Measurements from ENCODE around the gene ARHGAP6.

The ARHGAP6 gene

GRCh38 chrX:11408783-11409182 is 256.9 kb downstream of the ARHGAP6 start:
- no peak for DNase-seq (ENCODE audit: low read depth, low spot score)
- no peak overlapping the region for H3K27ac ChIP-seq

GRCh38 chrX:11408109-11408405 is 257.7 kb downstream of the ARHGAP6 start:
- no peak for DNase-seq (ENCODE audit: low read depth, low spot score)
- H3K27ac ChIP-seq, result peak overlapping the region; percentile 32

GRCh38 chrX:11407331-11408108 is 258.2 kb downstream of the ARHGAP6 start:
- peak overlapping the region; percentile 32 for H3K27ac ChIP-seq
- no peak for DNase-seq (ENCODE audit: low read depth, low spot score)

GRCh38 chrX:11406109-11406765 is 259.5 kb downstream of the ARHGAP6 start:
- DNase-seq (ENCODE audit: low read depth, low spot score), result no peak
- H3K27ac ChIP-seq, result no peak overlapping the region

- no peak for DNase-seq (ENCODE audit: low read depth, low spot score)
- no peak overlapping the region for H3K27ac ChIP-seq
Measured at GRCh38 chrX:11403631-11404030, 262.1 kb downstream of the ARHGAP6 start.

GRCh38 chrX:11401966-11402365 is 263.8 kb downstream of the ARHGAP6 start:
- no peak overlapping the region for H3K27ac ChIP-seq
- DNase-seq (ENCODE audit: low read depth, low spot score), result no peak

GRCh38 chrX:11399489-11400094 is 266.1 kb downstream of the ARHGAP6 start:
- H3K27ac ChIP-seq, result no peak overlapping the region
- no peak for DNase-seq (ENCODE audit: low read depth, low spot score)

GRCh38 chrX:11398785-11399184 is 266.9 kb downstream of the ARHGAP6 start:
- H3K27ac ChIP-seq, result no peak overlapping the region
- no peak for DNase-seq (ENCODE audit: low read depth, low spot score)

- H3K27ac ChIP-seq, result no peak overlapping the region
- DNase-seq (ENCODE audit: low read depth, low spot score), result no peak
Measured at GRCh38 chrX:11398139-11398538, 267.6 kb downstream of the ARHGAP6 start.

GRCh38 chrX:11397680-11398079 is 268.0 kb downstream of the ARHGAP6 start:
- no peak for DNase-seq (ENCODE audit: low read depth, low spot score)
- H3K27ac ChIP-seq, result no peak overlapping the region

GRCh38 chrX:11395859-11396258 is 269.9 kb downstream of the ARHGAP6 start:
- DNase-seq (ENCODE audit: low read depth, low spot score), result no peak
- no peak overlapping the region for H3K27ac ChIP-seq

- H3K27ac ChIP-seq, result no peak overlapping the region
- DNase-seq (ENCODE audit: low read depth, low spot score), result no peak
Measured at GRCh38 chrX:11393949-11394654, 271.6 kb downstream of the ARHGAP6 start.

- H3K27ac ChIP-seq, result peak overlapping the region; percentile 53
- no peak for DNase-seq (ENCODE audit: low read depth, low spot score)
Measured at GRCh38 chrX:11386812-11387211, 278.9 kb downstream of the ARHGAP6 start.

- DNase-seq (ENCODE audit: low read depth, low spot score), result no peak
- H3K27ac ChIP-seq, result peak overlapping the region; percentile 53
Measured at GRCh38 chrX:11386001-11386523, 279.7 kb downstream of the ARHGAP6 start.

- no peak for DNase-seq (ENCODE audit: low read depth, low spot score)
- H3K27ac ChIP-seq, result no peak overlapping the region
Measured at GRCh38 chrX:11382930-11383329, 282.8 kb downstream of the ARHGAP6 start.

GRCh38 chrX:11381464-11381863 is 284.3 kb downstream of the ARHGAP6 start:
- no peak overlapping the region for H3K27ac ChIP-seq
- no peak for DNase-seq (ENCODE audit: low read depth, low spot score)

GRCh38 chrX:11380187-11380844 is 285.4 kb downstream of the ARHGAP6 start:
- no peak overlapping the region for H3K27ac ChIP-seq
- DNase-seq (ENCODE audit: low read depth, low spot score), result no peak

GRCh38 chrX:11376163-11376562 is 289.6 kb downstream of the ARHGAP6 start:
- no peak for DNase-seq (ENCODE audit: low read depth, low spot score)
- H3K27ac ChIP-seq, result no peak overlapping the region

GRCh38 chrX:11375614-11376119 is 290.1 kb downstream of the ARHGAP6 start:
- no peak overlapping the region for H3K27ac ChIP-seq
- no peak for DNase-seq (ENCODE audit: low read depth, low spot score)

- H3K27ac ChIP-seq, result no peak overlapping the region
- no peak for DNase-seq (ENCODE audit: low read depth, low spot score)
Measured at GRCh38 chrX:11374570-11374969, 291.1 kb downstream of the ARHGAP6 start.
